Activated T-cell treated with anti-CD3 and anti-CD28 coated beads for 24 hours (primary cell): ENCODE measurements around the gene CNTNAP1.
"Not testable (repeated sequence)": the region's sequence is repeated elsewhere in the genome, so short reads cannot be mapped to it uniquely, and the experiment has no call there.

Source experiments
- DNase-seq: peaks from one replicate; pipeline ENCODE4 v3.0.0-alpha.2; 2020; ENCODE audit warnings: low read depth

Gene CNTNAP1

DNA sequence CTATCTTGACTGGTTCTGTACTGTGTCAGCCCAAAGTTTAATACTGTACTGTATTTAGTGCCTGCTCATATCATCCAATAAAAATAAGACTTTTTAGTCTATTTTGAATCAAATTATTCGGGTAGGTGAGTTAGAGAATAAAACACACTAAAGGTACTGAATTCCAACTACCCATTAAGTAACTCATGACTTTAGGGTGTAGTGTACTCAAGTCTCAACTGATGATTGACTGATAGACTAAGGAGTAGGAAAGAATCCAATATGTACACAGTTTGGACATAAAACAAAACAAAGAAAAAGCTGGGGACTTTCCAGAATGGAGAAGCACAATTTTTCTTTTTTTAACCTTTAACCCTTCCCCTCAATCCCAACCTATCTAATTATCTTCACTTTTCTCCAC is 58.4 kb downstream of the CNTNAP1 start:
- no peak for DNase-seq

DNA sequence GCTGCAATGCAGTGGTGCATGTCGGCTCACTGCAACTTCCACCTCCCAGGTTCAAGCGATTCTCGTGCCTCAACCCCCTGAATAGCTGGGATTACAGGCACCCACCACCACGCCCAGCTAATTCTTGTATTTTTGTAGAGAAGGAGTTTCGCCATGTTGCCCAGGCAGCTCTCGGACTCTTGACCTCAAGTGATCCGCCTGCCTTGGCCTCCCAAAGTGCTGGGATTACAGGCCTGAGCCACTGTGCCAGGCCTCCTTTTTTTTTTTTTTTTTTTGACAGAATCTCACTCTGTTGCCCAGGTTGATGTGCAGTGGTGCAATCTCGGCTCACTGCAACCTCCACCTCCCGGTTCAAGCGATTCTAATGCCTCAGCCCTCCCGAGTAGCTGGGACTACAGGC is 60.6 kb downstream of the CNTNAP1 start:
- not testable (repeated sequence) for DNase-seq

DNA sequence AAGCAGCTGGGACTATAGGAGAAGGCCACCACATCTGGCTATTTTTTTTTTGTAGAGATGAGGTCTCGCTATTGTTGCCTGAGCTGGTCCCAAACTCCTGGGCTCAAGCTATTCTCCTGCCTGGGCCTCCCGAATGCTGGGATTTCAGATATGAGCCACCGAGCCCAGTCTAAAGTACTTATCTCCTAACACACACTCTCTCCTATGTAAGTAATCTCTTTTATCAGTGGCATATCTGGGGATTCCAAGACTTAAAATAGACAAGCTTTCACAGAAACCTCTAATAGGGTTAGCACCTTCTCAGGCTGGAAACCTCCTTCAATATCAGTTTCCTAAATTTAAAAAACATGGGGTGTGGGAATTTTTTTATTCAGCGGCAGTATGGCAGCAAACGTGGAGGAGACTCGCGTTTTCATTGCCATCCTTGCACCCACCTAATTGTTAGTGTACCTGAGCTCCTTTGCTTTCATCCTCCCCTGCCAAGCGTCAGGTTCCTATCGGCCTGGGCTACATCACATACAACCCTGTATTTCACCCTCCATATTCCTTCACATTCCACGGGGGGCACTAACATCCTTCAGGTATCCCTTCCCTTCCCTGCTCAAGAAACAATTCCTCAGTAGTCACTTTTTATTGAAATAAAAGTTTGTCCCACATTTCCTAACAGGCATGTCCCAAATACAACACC is 61.4 kb downstream of the CNTNAP1 start:
- no peak for DNase-seq

DNA sequence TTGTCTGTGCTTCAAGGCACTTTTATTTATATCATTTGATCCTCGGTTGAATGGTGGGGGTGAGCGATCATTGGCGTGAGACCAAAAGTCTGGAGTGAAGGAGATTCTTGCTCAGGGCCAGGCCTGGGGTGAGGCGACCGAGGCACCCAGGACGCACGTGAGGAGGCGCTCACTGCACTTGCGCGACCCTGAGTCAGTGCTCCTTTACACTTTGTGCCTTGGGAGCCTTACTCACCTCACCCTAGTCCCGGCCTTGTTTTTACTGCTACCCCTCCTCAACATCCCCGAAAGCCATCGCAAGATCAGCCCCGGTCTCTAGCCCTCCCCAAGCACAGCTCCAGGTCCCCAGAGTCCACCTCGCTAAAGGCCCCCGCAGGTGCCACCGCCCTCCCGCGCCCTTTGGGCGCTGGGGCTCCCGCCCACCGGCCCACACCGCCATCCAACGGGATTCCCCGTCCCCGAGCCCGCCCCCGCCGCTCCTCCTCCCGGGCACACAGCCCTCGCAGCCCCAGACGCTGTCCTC is 62.0 kb downstream of the CNTNAP1 start:
- peak; percentile 59 for DNase-seq

DNA sequence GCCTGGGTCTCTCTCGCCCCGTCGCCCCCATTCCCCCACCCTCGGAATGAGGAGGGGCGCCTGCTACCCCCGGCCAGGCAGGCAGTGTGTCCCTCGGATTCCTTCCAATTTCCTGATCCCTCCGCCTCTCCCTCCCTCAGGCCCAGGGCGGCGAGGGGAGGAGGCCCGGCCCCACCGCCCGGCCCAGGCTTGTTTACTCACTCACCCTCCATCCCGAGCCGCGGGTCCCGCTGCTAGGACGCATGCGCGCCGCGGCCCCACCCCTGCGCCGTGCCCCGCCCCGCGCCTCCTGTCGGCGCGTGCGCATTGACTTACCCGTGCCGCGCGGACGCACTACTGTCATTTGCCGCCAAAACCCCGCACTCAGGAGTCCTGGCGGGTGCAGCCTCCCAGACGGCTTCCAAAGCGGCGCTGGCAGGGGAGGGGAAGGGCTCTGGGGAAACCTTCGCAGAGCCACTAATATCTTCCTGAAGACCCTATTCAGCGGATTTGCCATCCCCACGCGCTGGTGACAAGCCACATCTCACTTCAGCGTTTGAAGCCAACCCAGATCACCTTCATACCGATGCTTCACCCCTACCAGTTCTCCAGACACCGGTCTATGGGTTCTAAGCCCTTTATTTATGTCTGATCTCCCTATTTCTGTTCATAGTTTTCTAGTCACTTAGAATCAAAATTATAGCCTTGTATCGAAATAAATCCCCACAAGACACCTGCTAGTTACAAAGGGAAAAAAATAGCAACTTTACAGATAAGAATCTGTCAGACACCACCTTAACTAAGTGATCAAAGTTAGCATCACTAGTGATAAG is 62.7 kb downstream of the CNTNAP1 start, which contains the start of gene EZH1:
TSS of gene EZH1 (minus strand) at position 235 of the 812 bp plus-strand sequence. CDS start 16,099 bp downstream, outside the sequence.
- DNase-seq: peak; percentile 92

DNA sequence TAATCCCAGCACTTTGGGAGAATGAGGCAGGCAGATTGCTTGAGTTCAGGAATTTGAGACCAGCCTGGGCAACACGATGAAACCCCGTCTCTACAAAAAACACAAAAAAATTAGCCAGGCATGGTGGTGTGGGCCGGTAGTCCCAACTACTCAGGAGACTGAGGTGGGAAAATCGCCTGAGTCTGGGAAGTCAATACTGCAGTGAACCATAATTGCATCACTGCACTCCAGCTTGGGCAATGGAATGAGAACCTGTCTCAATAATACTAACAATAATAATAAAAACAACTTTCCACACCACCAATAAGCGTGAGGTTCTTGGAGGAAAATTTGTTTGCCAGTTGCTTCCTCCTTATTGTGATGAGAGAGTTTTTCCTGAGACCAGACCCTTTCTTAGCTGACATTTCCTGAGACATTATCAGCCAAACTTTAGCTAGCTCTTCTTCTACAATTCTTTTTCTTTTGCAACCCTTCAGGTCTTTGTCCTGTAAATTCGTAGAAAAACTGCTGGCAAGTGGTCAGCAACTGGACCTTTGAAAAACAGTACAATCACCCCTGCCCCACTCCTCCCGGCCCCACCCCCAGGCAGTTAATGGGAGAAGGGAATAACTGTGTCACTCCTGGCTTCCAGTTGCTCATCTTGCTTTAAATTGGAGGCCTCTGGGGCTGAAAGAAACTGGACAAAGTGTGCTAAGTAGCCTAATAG is 66.0 kb downstream of the CNTNAP1 start:
- DNase-seq: no peak

DNA sequence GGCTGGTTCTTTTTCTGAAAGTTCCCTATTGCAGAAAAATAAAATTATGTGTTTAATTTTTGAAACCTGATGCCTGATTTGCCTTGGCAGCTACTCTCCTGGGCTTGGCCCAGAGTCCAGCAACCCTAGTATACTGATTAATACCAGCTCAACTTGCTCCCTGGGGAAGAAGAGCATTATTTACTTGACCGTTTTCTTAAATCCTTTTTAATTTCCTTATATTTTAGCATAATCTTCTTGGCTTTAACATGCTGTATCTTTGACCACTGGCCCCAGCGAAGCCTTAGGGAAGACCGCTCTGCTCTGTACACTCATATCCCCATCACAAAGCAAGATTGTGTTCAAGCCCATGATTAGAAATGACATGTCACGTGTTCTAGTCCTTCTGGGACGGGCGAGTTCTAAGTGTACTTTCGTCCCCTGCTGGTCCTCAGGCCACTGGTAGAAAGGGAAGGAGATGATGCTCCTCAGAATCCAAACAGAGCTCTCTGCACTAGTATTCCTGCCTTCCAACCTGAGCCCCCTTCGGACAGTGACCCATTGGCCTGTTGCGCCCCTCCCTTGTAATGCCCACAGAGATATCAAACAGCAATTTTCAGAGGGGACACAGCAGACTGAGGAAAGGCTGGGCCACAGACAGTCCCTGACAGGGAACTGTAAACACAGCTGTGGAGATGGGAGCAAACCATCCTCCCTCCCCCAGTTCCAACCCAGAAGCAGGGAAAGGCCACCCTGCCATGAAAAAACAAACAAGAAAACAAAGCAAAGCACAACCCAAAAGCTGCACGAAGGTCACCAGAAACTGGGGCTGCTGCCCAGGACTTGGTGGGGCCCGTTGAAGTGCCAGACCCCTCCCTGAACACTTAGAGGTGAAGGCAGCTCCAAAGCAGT is 66.8 kb downstream of the CNTNAP1 start:
- no peak for DNase-seq
